NCI-H446 (cell line): ENCODE data around the gene FGD4.

Experiments
- DNase-seq, 2 experiments: peaks; one replicate each; lab custom pipeline; 2025; lab: John Stamatoyannopoulos, UW

Gene FGD4

GRCh38 chr12:32679920-32680237 is 280.5 kb downstream of the FGD4 start:
- peak in 1 of 2 experiments; percentile 51 for DNase-seq

GRCh38 chr12:32680787-32681186 is 281.4 kb downstream of the FGD4 start:
- no peak for DNase-seq

- DNase-seq: no peak
These were observed 281.9 kb downstream of the FGD4 start for GRCh38 chr12:32681272-32681671.

- DNase-seq: no peak
These were observed 287.0 kb downstream of the FGD4 start for GRCh38 chr12:32686340-32686739.

- DNase-seq: no peak
These were observed 289.4 kb downstream of the FGD4 start for GRCh38 chr12:32688786-32689185.

GRCh38 chr12:32690927-32691326 is 291.6 kb downstream of the FGD4 start:
- DNase-seq: no peak

GRCh38 chr12:32692358-32692757 is 293.0 kb downstream of the FGD4 start:
- no peak for DNase-seq

- DNase-seq: no peak
These were observed 293.7 kb downstream of the FGD4 start for GRCh38 chr12:32693036-32693435.
